ENCODE data around the gene OPRL1.

OPRL1 gene

GRCh38 chr20:64053841-64054661 lies 25.8 kb upstream of the OPRL1 start:
- Histone ChIP-seq H3K9me3 (ENCODE audit: severe bottlenecking) (no peaks in the 10 kb centered on the region), H3K27me3 (ENCODE audit: insufficient read depth, low read depth, severe bottlenecking) (no peaks in the 10 kb centered on the region), H3K36me3 (no peaks in the 10 kb centered on the region), H3K4me3 (ENCODE audit: low read depth, low read length) (no peak overlapping the region), H3K27ac (peak overlapping the region; percentile 61)
- DNase-seq: peak; percentile 65
- peak; percentile 48 for TF ChIP-seq CTCF (IDR thresholded peaks at IDR 0.05; ENCODE audit: low read depth, low read length)

- Histone ChIP-seq H3K4me3 (ENCODE audit: low read depth, low read length) (no peak overlapping the region), H3K9me3 (ENCODE audit: severe bottlenecking) (no peaks in the 10 kb centered on the region), H3K27ac (no peak overlapping the region), H3K36me3 (no peaks in the 10 kb centered on the region), H3K27me3 (ENCODE audit: insufficient read depth, low read depth, severe bottlenecking) (no peaks in the 10 kb centered on the region)
- TF ChIP-seq CTCF (IDR thresholded peaks at IDR 0.05; ENCODE audit: low read depth, low read length): no peak
- DNase-seq: no peak
Measured at GRCh38 chr20:64055396-64055892, 24.4 kb upstream of the OPRL1 start.

- no peaks in the 10 kb centered on the region for H3K27me3 ChIP-seq (ENCODE audit: insufficient read depth, low read depth, severe bottlenecking)
- no peak overlapping the region for H3K27ac ChIP-seq
- no peak overlapping the region for H3K4me3 ChIP-seq (ENCODE audit: low read depth, low read length)
- no peak for DNase-seq
- no peaks in the 10 kb centered on the region for H3K36me3 ChIP-seq
- TF ChIP-seq CTCF (IDR thresholded peaks at IDR 0.05; ENCODE audit: low read depth, low read length): no peak
- no peaks in the 10 kb centered on the region for H3K9me3 ChIP-seq (ENCODE audit: severe bottlenecking)
Measured at GRCh38 chr20:64055893-64056638, 23.8 kb upstream of the OPRL1 start.

GRCh38 chr20:64056639-64056888 lies 23.3 kb upstream of the OPRL1 start:
- TF ChIP-seq CTCF (IDR thresholded peaks at IDR 0.05; ENCODE audit: low read depth, low read length): no peak
- Histone ChIP-seq H3K27me3 (ENCODE audit: insufficient read depth, low read depth, severe bottlenecking) (no peaks in the 10 kb centered on the region), H3K9me3 (ENCODE audit: severe bottlenecking) (no peaks in the 10 kb centered on the region), H3K4me3 (ENCODE audit: low read depth, low read length) (no peak overlapping the region), H3K36me3 (no peaks in the 10 kb centered on the region), H3K27ac (no peak overlapping the region)
- no peak for DNase-seq

GRCh38 chr20:64056889-64057627 lies 22.8 kb upstream of the OPRL1 start:
- Histone ChIP-seq H3K4me3 (ENCODE audit: low read depth, low read length) (no peak overlapping the region), H3K27ac (no peak overlapping the region), H3K27me3 (ENCODE audit: insufficient read depth, low read depth, severe bottlenecking) (no peaks in the 10 kb centered on the region), H3K36me3 (no peaks in the 10 kb centered on the region), H3K9me3 (ENCODE audit: severe bottlenecking) (no peaks in the 10 kb centered on the region)
- TF ChIP-seq CTCF (IDR thresholded peaks at IDR 0.05; ENCODE audit: low read depth, low read length): no peak
- no peak for DNase-seq

All from WERI-Rb-1 (cell line).